ENCODE results near the gene OGFOD2. TPM values are rescaled to one million over a fixed set of nuclear protein-coding genes. Genes with fewer than 3 reads are reported as not detected.

OGFOD2 gene
- total RNA-seq, 1 donor from 2014 or later: 24.5 TPM

Other genes starting within 250 kb of the OGFOD2 start
- 16.3 TPM for gene HCAR1, start 244.4 kb upstream of the OGFOD2 start, total RNA-seq
- 44.1 TPM for gene DENR, start 222.4 kb upstream of the OGFOD2 start, total RNA-seq
- gene CCDC62, start 200.7 kb upstream of the OGFOD2 start, total RNA-seq: 0.36 TPM
- 77.4 TPM for gene HIP1R, start 139.8 kb upstream of the OGFOD2 start, total RNA-seq
- gene VPS37B, start 79.1 kb upstream of the OGFOD2 start, total RNA-seq: 59.7 TPM
- gene ABCB9, start 8.8 kb upstream of the OGFOD2 start, total RNA-seq: 7.2 TPM
- 130 TPM for gene ARL6IP4, start 5.4 kb downstream of the OGFOD2 start, total RNA-seq
- gene PITPNM2, start 175.8 kb downstream of the OGFOD2 start, total RNA-seq: 17.5 TPM

All from ureter (tissue), 1 donor.